OCI-LY7 (cell line): ENCODE results near the gene TMEM169. TPM values are rescaled to one million over a fixed set of nuclear protein-coding genes. Genes with fewer than 3 reads are reported as not detected.

Experiments used
- BruUV-seq: library from RNA; stranded (reverse); fragments of 400-500 nt; replicated peaks from 2 replicates; lab custom pipeline; 2021; lab: Mats Ljungman, UMichigan
- CTCF ChIA-PET: fragments of 300-600 bp; sonication (Branson Sonifier 250); formaldehyde crosslinking; loops from one replicate; lab custom pipeline; 2022; ENCODE audit warnings: antibody characterized with exemption; ENCODE audit not compliant: unreplicated experiment; lab: Charles Lee
- POLR2A ChIA-PET: fragments of 300-600 bp; sonication (Branson Sonifier 250); formaldehyde crosslinking; loops from one replicate; lab custom pipeline; 2022; ENCODE audit warnings: antibody characterized with exemption; lab: Charles Lee
- DNase-seq: peaks from one replicate; pipeline ENCODE4 v3.0.0-alpha.2; 2015; ENCODE audit warnings: low spot score
- H2AFZ ChIP-seq: fragments of 200-600 bp; sonication (generic), shearing (Covaris generic); 2 replicates; pipeline ENCODE4 v1.6.1; 2014; ENCODE audit warnings: mild to moderate bottlenecking, antibody characterized with exemption, low read length, moderate library complexity
- H3K27ac ChIP-seq: fragments of 200-600 bp; sonication (generic); 2 replicates; pipeline ENCODE4 v1.5.1; 2014; ENCODE audit warnings: mixed run types, low read depth, mild to moderate bottlenecking, moderate library complexity, low read length, inconsistent platforms; ENCODE audit not compliant: poor library complexity, severe bottlenecking
- H3K36me3 ChIP-seq: fragments of 200-600 bp; sonication (generic); 2 replicates; pipeline ENCODE4 v1.6.1; 2014; ENCODE audit warnings: mild to moderate bottlenecking, antibody characterized with exemption, low read length, moderate library complexity, mixed read lengths; ENCODE audit not compliant: insufficient read depth
- H3K4me1 ChIP-seq: fragments of 200-600 bp; sonication (generic); 2 replicates; pipeline ENCODE4 v1.5.1; 2014; ENCODE audit warnings: mild to moderate bottlenecking, low read length; ENCODE audit not compliant: insufficient read depth, poor library complexity, severe bottlenecking
- H3K4me2 ChIP-seq: fragments of 200-600 bp; sonication (generic); 2 replicates; pipeline ENCODE4 v1.6.1; 2014; ENCODE audit warnings: mild to moderate bottlenecking, low read length
- H3K4me3 ChIP-seq: fragments of 200-600 bp; sonication (generic); 2 replicates; pipeline ENCODE4 v1.5.1; 2014; ENCODE audit warnings: mild to moderate bottlenecking, low read depth, low read length; ENCODE audit not compliant: poor library complexity, severe bottlenecking
- H3K79me2 ChIP-seq: fragments of 200-600 bp; sonication (generic); 2 replicates; pipeline ENCODE4 v1.6.1; 2016; ENCODE audit warnings: low read depth, mild to moderate bottlenecking, low read length, moderate library complexity, mixed read lengths; ENCODE audit not compliant: insufficient read depth
- H3K9me2 ChIP-seq: fragments of 200-600 bp; sonication (generic); 2 replicates; pipeline ENCODE4 v1.6.1; 2016; ENCODE audit warnings: mild to moderate bottlenecking, low read length, mixed read lengths; ENCODE audit not compliant: insufficient read depth
- H3K9me3 ChIP-seq: fragments of 200-600 bp; sonication (generic); 2 replicates; pipeline ENCODE4 v1.6.1; 2014; ENCODE audit warnings: mild to moderate bottlenecking, mixed run types, low read length, mixed read lengths
- H4K20me1 ChIP-seq: fragments of 200-600 bp; sonication (generic); 2 replicates; pipeline ENCODE4 v1.6.1; 2014; ENCODE audit warnings: mild to moderate bottlenecking, antibody characterized with exemption, low read length, moderate library complexity, mixed read lengths; ENCODE audit not compliant: insufficient read depth
- EZH2phosphoT487 ChIP-seq: fragments of 200-600 bp; sonication (generic); IDR thresholded peaks from 2 replicates; pipeline ENCODE4 v1.6.1; 2018; ENCODE audit warnings: low read depth, borderline replicate concordance, mild to moderate bottlenecking, mixed run types, antibody characterized with exemption, low read length, moderate library complexity, mixed read lengths
- intact Hi-C: fragments of 100-400 bp; cut with micrococcal nuclease; formaldehyde crosslinking; loops from one replicate; pipeline ENCODE4 v1.10.0; 2022; ENCODE audit not compliant: unreplicated experiment
- total RNA-seq, 2 experiments: library from RNA; depleted of rRNA in 1 of 2; stranded (reverse); fragments of >200 nt in 1 of 2; shearing (Covaris generic) in 1 of 2; gene quantifications; 2 replicates each; pipeline ENCODE4 v1.2.3, GENCODE V29; 2014 to 2022
- TF ChIP-seq, protein P1 (sequence below): fragments of 200-600 bp; sonication (generic); conservative IDR thresholded peaks from 2 replicates; pipeline ENCODE4 v1.5.1; 2014; ENCODE audit warnings: mild to moderate bottlenecking, antibody characterized with exemption, low read length, moderate library complexity, mixed read lengths

The TMEM169 gene
- total RNA-seq, 2 experiments from 2014 or later, result 0.09 to 0.42 TPM

DNA sequence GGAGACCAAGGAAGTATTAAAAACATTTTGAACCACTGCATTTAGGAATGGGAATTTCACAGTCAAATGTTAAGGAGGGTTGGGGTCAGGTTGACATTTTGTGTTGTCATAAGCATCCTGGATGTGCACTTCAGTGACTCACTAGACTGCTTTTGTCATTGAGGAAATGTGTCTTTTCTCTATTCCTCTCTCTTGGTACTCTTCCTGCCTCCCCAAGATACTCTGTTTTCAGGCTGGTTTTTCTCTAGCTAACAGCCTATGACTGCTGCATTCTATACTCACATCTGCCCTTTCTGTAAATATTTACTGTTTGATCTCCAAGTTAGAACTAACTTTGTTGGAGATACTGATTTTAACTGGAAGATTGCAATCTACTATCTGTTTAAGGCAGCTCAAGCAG, 50.9 kb downstream of the TMEM169 start:
- Histone ChIP-seq H3K79me2 (peaks cover 21% of the 10 kb centered on the region; the same call in 1 of the 2 replicates), H2AFZ (no peak overlapping the region), H3K27ac (no peak overlapping the region), H3K4me1 (no peaks in the 10 kb centered on the region), H3K36me3 (peaks cover 97% of the 10 kb centered on the region), H3K4me3 (no peak overlapping the region), H3K9me3 (no peaks in the 10 kb centered on the region), H3K4me2 (no peak overlapping the region), H4K20me1 (peaks cover 26% of the 10 kb centered on the region), H3K9me2 (no peaks in the 10 kb centered on the region)
- no peak for DNase-seq
- no peak for TF ChIP-seq EZH2phosphoT487
- TF ChIP-seq, protein P1, sequence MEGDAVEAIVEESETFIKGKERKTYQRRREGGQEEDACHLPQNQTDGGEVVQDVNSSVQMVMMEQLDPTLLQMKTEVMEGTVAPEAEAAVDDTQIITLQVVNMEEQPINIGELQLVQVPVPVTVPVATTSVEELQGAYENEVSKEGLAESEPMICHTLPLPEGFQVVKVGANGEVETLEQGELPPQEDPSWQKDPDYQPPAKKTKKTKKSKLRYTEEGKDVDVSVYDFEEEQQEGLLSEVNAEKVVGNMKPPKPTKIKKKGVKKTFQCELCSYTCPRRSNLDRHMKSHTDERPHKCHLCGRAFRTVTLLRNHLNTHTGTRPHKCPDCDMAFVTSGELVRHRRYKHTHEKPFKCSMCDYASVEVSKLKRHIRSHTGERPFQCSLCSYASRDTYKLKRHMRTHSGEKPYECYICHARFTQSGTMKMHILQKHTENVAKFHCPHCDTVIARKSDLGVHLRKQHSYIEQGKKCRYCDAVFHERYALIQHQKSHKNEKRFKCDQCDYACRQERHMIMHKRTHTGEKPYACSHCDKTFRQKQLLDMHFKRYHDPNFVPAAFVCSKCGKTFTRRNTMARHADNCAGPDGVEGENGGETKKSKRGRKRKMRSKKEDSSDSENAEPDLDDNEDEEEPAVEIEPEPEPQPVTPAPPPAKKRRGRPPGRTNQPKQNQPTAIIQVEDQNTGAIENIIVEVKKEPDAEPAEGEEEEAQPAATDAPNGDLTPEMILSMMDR, result no peak
- ChIA-PET CTCF (no interaction called here), POLR2A (no interaction called here)
- intact Hi-C loops, result no loop called here
- BruUV-seq, result no TSS peak

DNA sequence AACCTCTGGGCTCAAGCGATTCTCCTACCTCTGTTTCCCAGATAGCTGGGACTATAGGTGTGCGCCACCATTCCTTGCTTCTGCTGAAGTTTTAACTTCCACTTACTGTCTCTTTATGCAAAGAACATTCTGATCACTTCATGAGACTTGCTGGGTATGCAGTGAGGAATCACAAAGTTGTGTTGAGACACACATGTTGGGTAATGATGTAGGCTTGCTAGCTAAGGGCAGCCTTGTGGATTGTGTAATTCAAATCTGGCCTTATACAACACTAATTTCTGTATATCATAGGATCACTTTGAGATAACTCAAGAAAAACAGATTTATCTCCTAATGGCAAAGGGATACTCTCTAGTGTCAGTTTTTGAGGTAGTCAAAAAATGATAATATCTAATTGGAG, 51.7 kb downstream of the TMEM169 start:
- ChIA-PET POLR2A (interaction anchor here (0.6 to 2.0 kb wide), 6 partner anchors 8 to 28 kb away, joined by 3 to 7 read pairs (median 3); no protein-coding TSS in a partner anchor), CTCF (interaction anchor here (0.5 kb wide), 1 partner anchor 50 kb away, joined by 3 read pairs; no protein-coding TSS in a partner anchor)
- H2AFZ ChIP-seq, result no peak overlapping the region
- H4K20me1 ChIP-seq, result peaks cover 24% of the 10 kb centered on the region
- H3K9me2 ChIP-seq, result no peaks in the 10 kb centered on the region
- DNase-seq, result no peak
- intact Hi-C loops, result no loop called here
- no peak overlapping the region for H3K4me2 ChIP-seq
- no peaks in the 10 kb centered on the region for H3K9me3 ChIP-seq
- H3K79me2 ChIP-seq, result peaks cover 13% of the 10 kb centered on the region; the same call in 1 of the 2 replicates
- TF ChIP-seq EZH2phosphoT487, result no peak
- TF ChIP-seq, protein P1, result no peak
- no TSS peak for BruUV-seq
- no peak overlapping the region for H3K27ac ChIP-seq
- no peaks in the 10 kb centered on the region for H3K4me1 ChIP-seq
- H3K36me3 ChIP-seq, result peaks cover 97% of the 10 kb centered on the region
- no peak overlapping the region for H3K4me3 ChIP-seq

DNA sequence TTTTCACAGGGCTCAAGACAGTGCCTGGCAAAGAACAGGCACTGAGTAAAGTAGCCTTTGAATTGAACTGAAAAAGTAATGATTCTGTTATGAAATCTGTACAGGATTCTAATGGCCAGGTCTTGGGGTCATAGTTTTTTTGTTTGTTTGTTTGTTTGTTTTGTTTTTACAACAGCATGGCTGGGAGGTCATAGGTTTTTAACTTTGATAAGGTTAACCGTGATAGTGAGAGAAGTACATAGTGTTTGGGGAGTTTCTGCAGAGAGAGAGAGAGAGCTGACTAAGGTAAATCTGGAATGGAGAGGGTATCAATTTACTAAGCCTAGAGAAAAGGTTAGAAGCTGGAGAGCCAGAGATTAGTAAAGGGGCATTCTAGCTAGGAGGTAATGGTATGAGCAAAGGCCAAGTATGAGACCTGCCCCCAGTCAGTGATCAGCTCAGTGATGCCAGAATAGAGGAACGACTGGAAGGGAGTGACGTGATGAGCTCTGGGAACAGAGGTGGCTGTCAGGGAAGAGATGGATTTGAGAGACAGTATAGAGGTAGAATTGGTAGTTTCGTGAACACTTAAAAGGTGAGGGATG, 53.3 kb downstream of the TMEM169 start:
- intact Hi-C loops, result no loop called here
- Histone ChIP-seq H3K4me1 (no peaks in the 10 kb centered on the region), H4K20me1 (peaks cover 18% of the 10 kb centered on the region), H3K27ac (no peak overlapping the region), H2AFZ (no peak overlapping the region), H3K4me2 (no peak overlapping the region), H3K36me3 (peaks cover 97% of the 10 kb centered on the region), H3K79me2 (peaks cover 8% of the 10 kb centered on the region; the same call in 1 of the 2 replicates), H3K4me3 (no peak overlapping the region), H3K9me3 (no peaks in the 10 kb centered on the region), H3K9me2 (no peaks in the 10 kb centered on the region)
- no peak for TF ChIP-seq EZH2phosphoT487
- TF ChIP-seq, protein P1, result no peak
- CTCF ChIA-PET, result no interaction called here
- BruUV-seq, result no TSS peak
- POLR2A ChIA-PET, result interaction anchor here (0.6 to 2.0 kb wide), 5 partner anchors 8 to 432 kb away, joined by 3 to 7 read pairs (median 5); no protein-coding TSS in a partner anchor
- DNase-seq, result no peak
